H1 (cell line): ENCODE data around the gene STK32C. TPM values are rescaled to one million over a fixed set of nuclear protein-coding genes. Genes with fewer than 3 reads are reported as not detected.

Experiments
- ATF2 ChIP-seq: IDR thresholded peaks from 2 replicates; pipeline ENCODE4 v1.6.1; 2012; ENCODE audit warnings: low read length, inconsistent platforms
- CHD7 ChIP-seq: fragments of 300-600 bp; sonication (generic); IDR thresholded peaks from 2 replicates; pipeline ENCODE4 v1.7.1; 2012; ENCODE audit warnings: low read length, moderate library complexity, mild to moderate bottlenecking, inconsistent platforms; ENCODE audit not compliant: insufficient replicate concordance
- KDM1A ChIP-seq: fragments of 200-600, 300-600 bp; sonication (generic); IDR thresholded peaks from 2 replicates; pipeline ENCODE4 v1.7.1; 2016; ENCODE audit warnings: mild to moderate bottlenecking, low read length, borderline replicate concordance
- MAFK ChIP-seq: IDR thresholded peaks from 2 replicates; pipeline ENCODE4 v1.6.1; 2012; ENCODE audit warnings: low read depth, mild to moderate bottlenecking, improper control_type of control experiment, low read length
- RBBP5 ChIP-seq: IDR thresholded peaks from 2 replicates; pipeline ENCODE4 v1.7.1; 2012; ENCODE audit warnings: low read depth, mild to moderate bottlenecking, inconsistent platforms, low read length, moderate library complexity, borderline replicate concordance
- RXRA ChIP-seq: IDR thresholded peaks from 2 replicates; pipeline ENCODE4 v1.6.1; 2011; ENCODE audit warnings: low read depth, mild to moderate bottlenecking, low read length, moderate library complexity; ENCODE audit not compliant: insufficient read depth
- polyA plus RNA-seq, 7 experiments: library from polyadenylated mRNA; depleted of rRNA in 3 of 7; stranded (reverse) in 5 of 7; unstranded in 2 of 7; fragments of >200 nt in 5 of 7; fragments of 200-250 nt in 2 of 7; gene quantifications; 1 replicate in 5 of 7; 2 replicates in 1 of 7; 4 replicates in 1 of 7; pipeline versions ENCODE4 v1.2.1 to v1.2.3, GENCODE V29; 2011 to 2013; ENCODE audit warnings: missing spikeins in 2 of 7, mixed read lengths in 2 of 7
- total RNA-seq: library from RNA; stranded (reverse); fragmentation: NEBNext Ultra II Directional; extraction: Animal tissue kit (Norgen Biotek cat#: 25700); gene quantifications from 2 replicates; pipeline ENCODE4 v1.2.1, GENCODE V29; 2021

STK32C gene
- total and polyA plus RNA-seq, 2 of the 8 experiments (the other 6 are each of a cell fraction or from before 2014, with no cell fraction given), result 10.6 to 15.6 TPM

- TF ChIP-seq CHD7 (no peak), RBBP5 (no peak), MAFK (no peak), ATF2 (no peak), KDM1A (no peak), RXRA (no peak)
Observed at GRCh38 chr10:132345345-132345744, 37.6 kb upstream of the STK32C start (continued).
